ENCODE data around the gene NDUFC1.
"Not testable (repeated sequence)": the region's sequence is repeated elsewhere in the genome, so short reads cannot be mapped to it uniquely, and the experiment has no call there.

NDUFC1 gene

GRCh38 chr4:139295942-139296299 is 6.4 kb downstream of the NDUFC1 start:
- no peak for DNase-seq

- peak; percentile 95 for DNase-seq
These were observed 6.9 kb downstream of the NDUFC1 start for GRCh38 chr4:139295206-139295941.

DNA sequence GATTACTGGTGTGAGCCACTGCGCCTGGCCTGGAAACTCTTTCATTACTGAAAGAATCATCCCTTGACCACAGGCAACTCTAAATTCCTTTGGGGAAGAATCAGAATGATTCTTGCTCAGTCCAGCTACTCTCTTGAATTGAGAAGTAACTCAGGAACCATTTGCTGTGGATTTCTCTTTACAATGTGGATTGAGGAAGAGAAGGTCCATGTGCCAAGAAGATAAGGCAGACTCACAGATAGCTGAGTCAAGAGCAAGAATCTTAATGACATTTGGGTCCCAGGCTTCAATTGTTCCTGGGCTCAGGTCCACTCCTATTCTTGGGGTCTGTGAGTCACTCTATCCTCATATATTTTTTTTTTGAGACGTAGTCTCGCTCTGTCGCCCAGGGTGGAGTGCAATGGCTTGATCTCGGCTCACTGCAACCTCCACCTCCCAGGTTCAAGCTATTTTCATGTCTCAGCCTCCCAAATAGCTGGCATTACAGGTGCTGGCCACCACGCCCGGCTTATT is 16.0 kb downstream of the NDUFC1 start:
- DNase-seq, result no peak

DNA sequence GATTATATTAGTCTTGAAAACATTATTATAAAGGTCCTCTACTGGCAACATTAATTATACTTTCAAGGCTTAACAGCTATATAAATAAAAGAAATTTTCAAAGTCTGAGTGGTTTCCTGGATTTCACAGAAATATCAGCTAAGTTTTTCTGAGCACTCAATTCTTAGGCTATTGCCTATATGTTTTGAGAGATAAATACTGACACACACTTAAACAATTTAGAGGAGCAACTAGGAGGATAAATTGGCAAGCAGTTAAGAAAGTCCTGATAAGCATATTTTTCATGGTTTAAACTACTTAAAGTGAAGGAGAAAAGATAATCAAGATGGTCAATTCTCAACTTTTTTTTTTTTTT is 19.6 kb downstream of the NDUFC1 start:
- no peak for DNase-seq

- no peak for DNase-seq
These were observed 20.1 kb downstream of the NDUFC1 start for GRCh38 chr4:139282065-139282720.

- DNase-seq, result no peak
These were observed 22.3 kb downstream of the NDUFC1 start, which contains the start of gene MGARP for GRCh38 chr4:139279760-139280620. TSS of gene MGARP (minus strand) at chr4:139280225. CDS start at chr4:139280158, 67 bp downstream.

DNA sequence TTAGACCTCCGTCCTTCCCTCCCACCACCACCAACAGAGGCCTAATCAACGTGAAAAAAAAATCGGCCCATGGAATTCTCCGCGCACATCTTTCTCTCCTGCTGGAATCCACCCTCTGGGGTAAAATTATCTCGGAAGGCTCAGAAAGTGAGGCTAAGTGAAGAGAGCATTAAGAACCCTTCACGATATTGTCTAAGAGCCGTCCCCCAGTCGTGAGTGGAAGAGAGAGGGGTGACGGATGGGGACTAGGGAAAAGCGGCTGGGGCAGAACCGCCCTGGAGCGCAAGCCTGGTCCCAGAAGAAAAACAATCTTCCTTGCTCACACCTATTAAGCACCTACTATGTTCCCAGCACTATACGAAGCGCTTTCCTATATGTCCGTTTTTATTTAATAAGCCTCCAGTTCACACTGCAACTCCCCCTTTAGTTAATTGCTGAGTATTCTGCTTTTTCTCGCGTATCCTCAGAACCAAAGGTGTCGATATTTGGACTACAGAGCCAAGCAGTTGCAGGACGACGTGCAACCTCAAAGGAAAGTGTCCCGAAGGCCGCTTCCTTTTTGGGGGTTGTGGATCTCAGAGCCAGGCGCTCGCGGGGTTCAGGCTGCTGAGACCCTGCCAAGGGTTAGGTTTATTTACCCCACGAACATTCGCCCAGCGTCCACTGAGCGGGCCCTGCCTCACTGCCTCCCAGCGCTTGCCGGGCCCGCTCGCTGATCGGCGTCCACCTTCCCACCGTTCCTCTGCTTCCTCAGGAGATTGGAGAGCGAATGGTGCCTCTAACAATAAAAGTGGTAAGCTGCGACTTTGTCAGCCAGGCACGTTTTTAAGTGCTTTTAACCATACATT is 23.1 kb downstream of the NDUFC1 start:
- no peak for DNase-seq

- DNase-seq, result no peak
These were observed 23.8 kb downstream of the NDUFC1 start for GRCh38 chr4:139278485-139278884.

GRCh38 chr4:139275281-139275735 is 27.0 kb downstream of the NDUFC1 start:
- DNase-seq, result no peak

DNA sequence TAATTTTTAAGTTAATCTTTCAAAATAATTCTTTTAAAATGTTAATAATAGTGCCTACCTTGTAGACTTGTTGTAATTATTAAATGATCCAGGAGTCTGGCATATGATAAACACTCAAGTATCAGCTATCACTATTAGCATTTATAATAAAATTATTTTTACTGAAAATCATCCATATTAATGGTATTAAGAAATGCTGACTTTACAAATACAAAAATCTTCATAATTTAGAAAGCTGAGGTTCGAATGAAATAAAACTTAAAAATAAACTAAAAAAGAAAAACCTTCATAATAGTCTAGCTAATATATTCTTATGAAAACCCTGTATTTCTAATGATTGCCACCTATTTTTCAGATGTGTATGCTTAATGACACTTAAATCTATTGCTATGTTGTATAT is 27.5 kb downstream of the NDUFC1 start:
- no peak for DNase-seq

GRCh38 chr4:139273835-139274234 is 28.4 kb downstream of the NDUFC1 start:
- DNase-seq, result no peak

- no peak for DNase-seq
These were observed 35.0 kb downstream of the NDUFC1 start for GRCh38 chr4:139267301-139267700.

DNA sequence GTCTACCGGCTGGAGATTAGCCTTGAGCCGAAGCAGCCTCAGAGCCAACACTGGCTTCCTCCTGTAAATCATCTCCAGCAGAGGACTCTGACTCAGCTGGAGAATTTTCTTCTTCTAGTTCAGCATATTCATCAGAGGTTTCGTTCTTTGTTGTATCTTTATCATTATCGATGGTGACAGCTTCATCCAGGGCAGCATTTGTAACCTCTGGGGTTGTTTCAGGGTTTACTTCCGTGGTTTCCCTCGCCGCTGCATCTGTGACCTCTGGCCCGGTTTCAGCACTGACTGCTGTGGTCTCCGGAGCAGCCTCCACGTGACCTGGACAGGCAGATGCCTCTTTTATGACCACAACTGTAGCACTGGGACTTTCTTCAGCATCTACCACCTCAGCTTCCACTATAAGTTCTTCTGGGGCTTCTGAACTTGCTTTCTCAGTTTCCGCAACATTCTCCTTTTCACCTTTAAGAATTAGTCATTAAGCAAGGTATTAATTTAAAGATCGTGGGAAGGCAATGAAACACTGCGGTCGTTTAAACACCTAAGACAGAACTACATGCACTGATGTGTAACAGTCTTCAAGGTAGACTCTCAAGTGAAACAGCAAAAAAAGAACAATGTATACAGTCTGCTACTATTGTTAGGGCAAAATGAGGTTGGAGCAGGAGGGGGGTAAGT is 35.6 kb downstream of the NDUFC1 start:
- DNase-seq, result peak; percentile 92

DNA sequence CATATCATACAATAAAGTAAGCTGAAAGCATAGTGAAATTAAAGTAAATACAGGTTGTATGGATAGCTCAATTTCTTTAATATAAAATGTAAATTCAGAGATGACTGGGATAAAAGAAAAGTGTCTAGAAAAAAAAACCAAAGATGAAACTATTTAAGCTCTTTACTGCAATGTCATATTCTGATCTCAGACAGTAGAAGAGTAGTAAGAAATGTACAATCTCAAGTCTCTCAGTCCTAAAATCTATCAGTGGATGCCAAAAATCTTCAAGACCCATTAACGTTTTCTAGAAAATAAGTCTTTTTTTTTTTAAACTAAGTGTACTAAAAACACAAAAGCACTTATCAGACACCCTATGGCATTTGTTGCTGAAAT is 36.1 kb downstream of the NDUFC1 start:
- no peak for DNase-seq

GRCh38 chr4:139265654-139266053 is 36.6 kb downstream of the NDUFC1 start:
- DNase-seq, result no peak

GRCh38 chr4:139256349-139256748 is 45.9 kb downstream of the NDUFC1 start:
- no peak for DNase-seq

DNA sequence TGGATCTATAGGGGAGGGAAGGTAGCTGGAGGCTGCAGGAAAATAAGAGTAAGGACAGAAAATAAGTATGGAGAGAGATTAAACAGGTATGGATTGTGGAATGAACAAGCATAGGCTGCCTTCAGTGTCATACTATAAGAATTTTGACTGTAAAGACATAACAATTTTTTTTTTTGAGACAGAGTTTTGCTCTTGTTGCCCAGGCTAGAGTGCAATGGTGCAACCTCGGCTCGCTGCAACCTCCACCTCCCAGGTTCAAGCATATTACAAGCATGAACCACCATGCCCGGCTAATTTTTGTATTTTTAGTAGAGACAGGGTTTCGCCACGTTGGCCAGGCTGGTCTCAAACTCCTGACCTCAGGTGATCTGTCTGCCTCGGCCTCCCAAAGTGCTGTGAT is 46.7 kb downstream of the NDUFC1 start:
- DNase-seq, result not testable (repeated sequence)

GRCh38 chr4:139253713-139254112 is 48.6 kb downstream of the NDUFC1 start:
- no peak for DNase-seq

DNA sequence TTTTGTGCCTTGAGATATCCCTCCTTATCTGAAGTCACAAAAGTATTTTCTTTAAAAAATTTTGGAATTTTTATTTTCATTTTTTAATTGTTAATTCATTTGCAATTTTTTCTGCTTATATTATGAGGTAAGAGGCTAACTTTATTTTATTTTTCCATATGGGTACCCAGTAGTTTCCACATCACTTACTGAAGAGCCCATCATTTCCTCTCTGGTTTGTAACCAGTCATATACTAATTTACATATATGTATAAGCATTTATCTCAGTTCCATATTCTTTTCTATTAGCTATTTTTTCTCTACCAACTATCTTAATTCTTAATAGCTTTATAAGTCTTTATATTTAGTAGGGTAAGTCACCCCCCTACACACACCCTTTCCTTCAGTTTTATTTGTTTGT is 49.2 kb downstream of the NDUFC1 start:
- DNase-seq, result no peak

GRCh38 chr4:139247700-139248238 is 54.5 kb downstream of the NDUFC1 start:
- DNase-seq, result no peak

DNA sequence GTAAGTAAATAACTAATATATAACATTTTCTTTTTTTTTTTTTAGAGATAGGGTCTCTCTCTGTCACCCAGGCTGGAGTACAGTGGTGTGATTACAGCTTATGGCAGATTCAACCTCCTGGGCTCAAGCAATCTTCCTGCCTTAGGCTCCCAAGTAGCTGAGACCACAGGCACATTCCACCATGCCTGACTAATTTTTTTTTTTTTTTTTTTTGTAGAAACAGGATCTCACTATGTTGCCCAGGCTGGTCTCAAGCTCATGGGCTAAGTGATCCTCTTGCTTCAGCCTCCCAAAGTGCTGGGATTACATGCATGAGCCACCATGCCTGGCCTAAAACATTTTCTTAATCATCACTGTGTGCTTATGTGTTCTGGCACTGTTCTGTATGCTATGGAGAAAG is 55.0 kb downstream of the NDUFC1 start:
- no peak for DNase-seq

DNA sequence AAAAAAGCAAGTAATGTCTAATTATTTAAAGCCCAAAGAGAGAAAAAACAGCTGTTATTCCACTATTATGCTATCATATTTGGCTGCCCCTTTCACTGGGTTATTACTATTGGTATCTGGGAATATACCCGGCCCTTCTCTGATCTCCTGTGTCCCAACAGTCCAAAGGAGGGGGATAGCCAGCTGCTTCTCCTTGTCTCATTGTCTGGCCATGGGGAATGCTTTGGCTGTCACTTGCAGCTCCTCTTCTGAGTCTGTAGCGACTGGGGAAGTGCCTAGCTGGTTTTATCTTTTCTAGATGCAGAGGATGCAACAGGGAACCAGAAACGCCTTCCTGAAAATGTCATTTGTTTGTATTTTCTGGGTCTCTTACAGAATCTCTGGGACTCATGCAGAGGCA is 56.1 kb downstream of the NDUFC1 start:
- no peak for DNase-seq

All from stimulated activated CD4-positive, alpha-beta T cell treated with anti-CD3 and anti-CD28 coated beads, Interleukin-1b, Interleukin-23, amount 100 ng/mL, for 48 hours (primary cell).